ENCODE measurements around the gene PRPH. TPM values are rescaled to one million over a fixed set of nuclear protein-coding genes. Genes with fewer than 3 reads are reported as not detected.

PRPH gene
- total RNA-seq, 1 experiment from 2014 or later: 5.1 TPM

Other genes with a start within 250 kb of the PRPH start
- 16.2 and 20.8 TPM in 2 replicates for gene KMT2D, start 234.4 kb upstream of the PRPH start, total RNA-seq (2014; rRNA removed; shearing (Covaris generic))
- gene RHEBL1, start 225.2 kb upstream of the PRPH start, total RNA-seq (2014; rRNA removed; shearing (Covaris generic)): 5.5 and 7.1 TPM in 2 replicates
- gene DHH, start 200.3 kb upstream of the PRPH start, total RNA-seq (2014; rRNA removed; shearing (Covaris generic)): not detected in 2 replicates
- 63.0 and 75.6 TPM in 2 replicates for gene LMBR1L, start 184.3 kb upstream of the PRPH start, total RNA-seq (2014; rRNA removed; shearing (Covaris generic))
- gene TUBA1B, start 163.8 kb upstream of the PRPH start, total RNA-seq (2014; rRNA removed; shearing (Covaris generic)): 3,556 and 4,028 TPM in 2 replicates
- 268 and 321 TPM in 2 replicates for gene TUBA1A, start 106.1 kb upstream of the PRPH start, total RNA-seq (2014; rRNA removed; shearing (Covaris generic))
- 1,301 and 1,698 TPM in 2 replicates for gene TUBA1C, start 30.1 kb upstream of the PRPH start, total RNA-seq (2014; rRNA removed; shearing (Covaris generic))
- 46.1 and 48.0 TPM in 2 replicates for gene TROAP, start 28.1 kb downstream of the PRPH start, total RNA-seq (2014; rRNA removed; shearing (Covaris generic))
- 1.1 and 3.3 TPM in 2 replicates for gene C1QL4, start 42.0 kb downstream of the PRPH start, total RNA-seq (2014; rRNA removed; shearing (Covaris generic))
- 0.15 and 0.35 TPM in 2 replicates for gene DNAJC22, start 51.7 kb downstream of the PRPH start, total RNA-seq (2014; rRNA removed; shearing (Covaris generic))
- 30.2 and 31.9 TPM in 2 replicates for gene SPATS2, start 72.3 kb downstream of the PRPH start, total RNA-seq (2014; rRNA removed; shearing (Covaris generic))
- 0.97 TPM in 1 of 2 replicates, not detected in the other for gene KCNH3, start 243.9 kb downstream of the PRPH start, total RNA-seq (2014; rRNA removed; shearing (Covaris generic))

Measured in H7 (cell line).